Activated CD8-positive, alpha-beta memory T cell treated with anti-CD3 and anti-CD28 coated beads, Interleukin-2, amount 10 ng/mL, durations not matched to agents 7 days and 5 days (primary cell): ENCODE data around the gene ZNF775. TPM values are rescaled to one million over a fixed set of nuclear protein-coding genes. Genes with fewer than 3 reads are reported as not detected.

ENCODE experiments used
- ATAC-seq: fragments of 150-1000 bp; cut with Tn5 transposase; one replicate; pipeline ENCODE4 v1.10.0; 2021; ENCODE audit warnings: moderate library complexity
- CTCF ChIA-PET: fragments of 350-600 bp; sonication (Branson Sonifier 250); formaldehyde crosslinking; loops from one replicate; lab custom pipeline; 2021; ENCODE audit warnings: antibody characterized with exemption; lab: Charles Lee
- DNase-seq: peaks from one replicate; pipeline ENCODE4 v3.0.0-alpha.2; 2020
- H3K27ac Mint-ChIP-seq: one replicate; pipeline ENCODE4 v1.8.0; 2021; ENCODE audit warnings: mild to moderate bottlenecking, mixed read lengths
- H3K27me3 Mint-ChIP-seq: one replicate; pipeline ENCODE4 v1.8.0; 2021; ENCODE audit warnings: mixed read lengths
- H3K36me3 Mint-ChIP-seq: one replicate; pipeline ENCODE4 v1.8.0; 2021; ENCODE audit warnings: mild to moderate bottlenecking, mixed read lengths
- H3K4me1 Mint-ChIP-seq: one replicate; pipeline ENCODE4 v1.8.0; 2021; ENCODE audit warnings: mixed read lengths
- H3K4me3 Mint-ChIP-seq: one replicate; pipeline ENCODE4 v1.8.0; 2021; ENCODE audit warnings: mild to moderate bottlenecking, moderate library complexity, mixed read lengths
- H3K9me3 Mint-ChIP-seq: one replicate; pipeline ENCODE4 v1.8.0; 2022; ENCODE audit warnings: low read depth, mixed read lengths
- total RNA-seq, 2 experiments: library from RNA; stranded (reverse); gene quantifications; one replicate each; pipeline ENCODE4 v1.2.3, GENCODE V29; 2021

The ZNF775 gene
- total RNA-seq, 2 experiments from 2014 or later: 7.5 to 8.4 TPM

DNA sequence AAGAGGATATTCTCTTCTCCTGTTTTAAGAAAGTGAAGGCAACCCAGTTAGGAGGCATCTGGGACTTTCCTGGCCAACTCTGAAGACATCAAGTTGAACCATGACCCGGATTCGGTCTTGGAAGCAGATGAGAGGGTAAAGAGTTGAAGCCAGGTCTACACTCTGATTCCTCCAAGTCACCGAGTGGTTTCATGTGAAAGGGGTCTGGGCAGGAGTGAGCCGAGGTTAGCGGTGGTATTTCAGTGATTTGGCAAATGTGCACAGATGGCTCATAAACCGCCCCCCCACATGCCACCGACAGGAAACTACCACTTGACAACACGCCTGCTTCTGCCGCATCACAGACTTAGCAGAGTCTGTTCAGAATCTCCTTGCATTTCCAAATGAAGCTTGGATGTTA, 21.9 kb upstream of the ZNF775 start:
- peaks cover 6% of the 10 kb centered on the region for H3K36me3 Mint-ChIP-seq
- H3K27me3 Mint-ChIP-seq: peaks cover 4% of the 10 kb centered on the region
- peak overlapping the region; percentile 81 for H3K27ac Mint-ChIP-seq
- H3K4me1 Mint-ChIP-seq: peaks cover 43% of the 10 kb centered on the region
- ATAC-seq: peak; percentile 74
- peak; percentile 82 for DNase-seq
- peaks cover 2% of the 10 kb centered on the region for H3K9me3 Mint-ChIP-seq
- CTCF ChIA-PET: interaction anchor here (0.7 to 7.3 kb wide), 9 partner anchors 11 to 398 kb away, joined by 3 to 56 read pairs (median 5); partner anchors contain the start of gene REPIN1
- peak overlapping the region; percentile 46 for H3K4me3 Mint-ChIP-seq

- DNase-seq (no peak), ATAC-seq (peak; percentile 12)
- CTCF ChIA-PET: interaction anchor here (0.7 to 7.3 kb wide), 8 partner anchors 10 to 398 kb away, joined by 3 to 56 read pairs (median 4); partner anchors contain the start of gene REPIN1
- Mint-ChIP-seq H3K4me3 (peak overlapping the region; percentile 46), H3K4me1 (peaks cover 43% of the 10 kb centered on the region), H3K36me3 (peaks cover 6% of the 10 kb centered on the region), H3K27me3 (peaks cover 2% of the 10 kb centered on the region), H3K27ac (peak overlapping the region; percentile 81), H3K9me3 (peaks cover 2% of the 10 kb centered on the region)
These were observed 21.2 kb upstream of the ZNF775 start for GRCh38 chr7:150357771-150358427.

GRCh38 chr7:150358433-150358832, 20.7 kb upstream of the ZNF775 start:
- peak; percentile 9 for ATAC-seq
- Mint-ChIP-seq H3K36me3 (peaks cover 6% of the 10 kb centered on the region), H3K27ac (peak overlapping the region; percentile 56), H3K27me3 (peaks cover 2% of the 10 kb centered on the region), H3K4me3 (no peak overlapping the region), H3K9me3 (peaks cover 2% of the 10 kb centered on the region), H3K4me1 (peaks cover 43% of the 10 kb centered on the region)
- CTCF ChIA-PET: interaction anchor here (1.4 to 7.3 kb wide), 7 partner anchors 10 to 397 kb away, joined by 3 to 56 read pairs (median 4); partner anchors contain the start of gene REPIN1
- no peak for DNase-seq

DNA sequence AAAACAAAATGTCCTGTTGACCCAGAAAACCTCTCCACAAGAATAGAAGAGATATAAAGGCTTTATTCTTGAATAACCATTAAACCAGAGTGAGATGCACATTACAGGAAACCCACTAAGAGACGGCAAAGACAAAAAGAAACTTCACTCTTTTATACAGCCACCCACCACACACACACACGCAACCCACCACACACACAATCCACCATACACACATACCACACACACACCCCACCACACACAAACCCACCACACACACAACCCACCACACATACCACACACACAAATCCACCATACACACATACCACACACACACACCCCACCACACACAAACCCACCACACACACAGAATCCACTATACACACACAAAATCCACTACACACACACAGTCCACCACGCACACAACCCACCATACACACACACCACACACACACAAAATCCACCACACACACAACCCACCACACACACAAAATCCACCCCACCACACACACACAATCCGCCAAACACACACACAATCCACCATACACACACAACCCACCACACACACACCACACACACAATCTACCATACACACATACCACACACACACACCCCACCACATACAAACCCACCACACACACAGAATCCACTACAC, 20.0 kb upstream of the ZNF775 start:
- H3K4me1 Mint-ChIP-seq: peaks cover 49% of the 10 kb centered on the region
- ATAC-seq (peak; percentile 21), DNase-seq (no peak)
- H3K4me3 Mint-ChIP-seq: peak overlapping the region; percentile 4
- H3K27ac Mint-ChIP-seq: peak overlapping the region; percentile 56
- CTCF ChIA-PET: interaction anchor here (1.4 to 7.3 kb wide), 5 partner anchors 9 to 46 kb away, joined by 3 to 56 read pairs (median 4); partner anchors contain the start of gene REPIN1
- H3K27me3 Mint-ChIP-seq: peaks cover 2% of the 10 kb centered on the region
- peaks cover 6% of the 10 kb centered on the region for H3K36me3 Mint-ChIP-seq
- H3K9me3 Mint-ChIP-seq: peaks cover 2% of the 10 kb centered on the region

GRCh38 chr7:150359622-150360362, 19.3 kb upstream of the ZNF775 start:
- H3K4me1 Mint-ChIP-seq: peaks cover 52% of the 10 kb centered on the region
- peaks cover 2% of the 10 kb centered on the region for H3K9me3 Mint-ChIP-seq
- DNase-seq (no peak), ATAC-seq (no peak)
- peaks cover 6% of the 10 kb centered on the region for H3K36me3 Mint-ChIP-seq
- H3K27ac Mint-ChIP-seq: peak overlapping the region; percentile 79
- H3K4me3 Mint-ChIP-seq: peak overlapping the region; percentile 50
- CTCF ChIA-PET: no interaction called here
- peaks cover 2% of the 10 kb centered on the region for H3K27me3 Mint-ChIP-seq

GRCh38 chr7:150360363-150361058, 18.6 kb upstream of the ZNF775 start:
- ATAC-seq: no peak
- Mint-ChIP-seq H3K4me1 (peaks cover 52% of the 10 kb centered on the region), H3K27me3 (peaks cover 2% of the 10 kb centered on the region), H3K36me3 (peaks cover 6% of the 10 kb centered on the region), H3K4me3 (peak overlapping the region; percentile 50), H3K9me3 (peaks cover 2% of the 10 kb centered on the region), H3K27ac (peak overlapping the region; percentile 79)
- CTCF ChIA-PET: no interaction called here
- DNase-seq: no peak

DNA sequence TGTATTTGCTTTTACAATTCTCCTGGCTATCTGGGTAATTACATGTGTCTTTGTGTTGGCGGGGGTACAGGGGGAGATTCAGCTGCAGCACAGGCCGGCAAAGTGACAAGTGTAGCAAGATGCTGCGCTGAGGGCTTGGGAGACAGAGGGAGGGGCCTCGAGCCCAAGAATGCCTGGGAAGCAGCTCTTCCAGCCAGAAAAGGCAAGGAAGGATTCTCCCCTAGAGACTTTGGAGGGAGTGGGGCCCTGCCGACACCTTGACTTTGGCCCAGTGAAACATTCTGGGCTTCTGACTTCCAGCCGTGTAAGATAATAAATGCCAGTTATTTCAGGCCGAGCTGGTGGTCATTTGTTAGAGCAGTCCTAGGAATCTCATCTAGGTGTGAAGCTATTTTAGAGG, 17.7 kb upstream of the ZNF775 start:
- CTCF ChIA-PET: interaction anchor here (1.1 to 1.2 kb wide), 2 partner anchors 58 to 72 kb away, joined by 3 read pairs; no protein-coding TSS in a partner anchor

DNA sequence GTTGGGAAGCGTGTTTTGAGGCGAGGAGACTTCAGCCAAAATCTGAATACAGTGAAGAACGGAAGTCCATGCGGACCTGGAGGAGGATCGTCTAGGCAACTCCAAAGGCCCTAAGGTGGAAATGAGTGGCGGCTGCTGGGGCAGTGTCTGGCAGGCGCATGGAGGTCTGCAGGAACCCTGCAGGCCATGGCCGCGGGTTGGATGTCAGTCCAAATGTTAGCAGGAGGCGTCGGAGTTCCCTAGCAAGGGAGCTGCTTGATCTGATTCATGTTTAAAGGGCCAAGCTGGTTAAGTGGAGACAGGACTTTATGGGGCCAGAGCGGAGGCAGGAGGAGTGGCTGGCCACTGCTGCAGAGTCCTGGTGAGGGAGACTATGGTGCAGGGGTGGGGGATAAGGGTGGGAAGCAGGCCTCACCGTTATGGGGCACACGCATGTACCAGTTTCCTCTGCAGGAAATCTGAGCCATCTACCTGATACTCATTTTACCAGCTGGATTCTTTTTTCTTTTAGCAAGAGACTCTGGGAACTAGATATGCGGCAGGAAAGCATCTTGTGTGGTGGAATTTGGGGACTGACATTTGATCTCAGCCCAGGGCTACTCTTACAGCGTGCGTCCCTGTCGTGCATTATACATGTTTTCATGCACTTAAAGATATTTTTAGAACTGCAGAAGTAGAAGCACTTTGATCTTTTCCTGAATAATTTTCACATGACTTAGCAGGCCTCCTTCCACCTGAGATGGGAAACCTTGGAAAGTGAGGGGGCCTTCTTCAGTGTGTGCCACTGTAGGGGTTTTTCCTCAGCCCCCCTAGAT, 17.1 kb upstream of the ZNF775 start:
- CTCF ChIA-PET: interaction anchor here (0.6 to 1.2 kb wide), 3 partner anchors 57 to 898 kb away, joined by 3 to 4 read pairs (median 3); no protein-coding TSS in a partner anchor
- peaks cover 42% of the 10 kb centered on the region for H3K4me1 Mint-ChIP-seq
- H3K36me3 Mint-ChIP-seq: peaks cover 6% of the 10 kb centered on the region
- ATAC-seq: no peak
- peaks cover 2% of the 10 kb centered on the region for H3K9me3 Mint-ChIP-seq
- no peak for DNase-seq
- peaks cover 2% of the 10 kb centered on the region for H3K27me3 Mint-ChIP-seq
- no peak overlapping the region for H3K4me3 Mint-ChIP-seq
- H3K27ac Mint-ChIP-seq: no peak overlapping the region

More for the DNA sequence above, 17.7 kb upstream of the ZNF775 start:
- Mint-ChIP-seq H3K4me3 (no peak overlapping the region), H3K27me3 (peaks cover 2% of the 10 kb centered on the region), H3K9me3 (peaks cover 2% of the 10 kb centered on the region), H3K36me3 (peaks cover 6% of the 10 kb centered on the region), H3K27ac (no peak overlapping the region), H3K4me1 (peaks cover 46% of the 10 kb centered on the region)
- ATAC-seq (no peak), DNase-seq (no peak)

- no peak overlapping the region for H3K27ac Mint-ChIP-seq
- ATAC-seq (no peak), DNase-seq (no peak)
- peaks cover 2% of the 10 kb centered on the region for H3K27me3 Mint-ChIP-seq
- peaks cover 2% of the 10 kb centered on the region for H3K9me3 Mint-ChIP-seq
- no peak overlapping the region for H3K4me3 Mint-ChIP-seq
- CTCF ChIA-PET: no interaction called here
- H3K4me1 Mint-ChIP-seq: peaks cover 37% of the 10 kb centered on the region
- peaks cover 6% of the 10 kb centered on the region for H3K36me3 Mint-ChIP-seq
These were observed 15.8 kb upstream of the ZNF775 start for GRCh38 chr7:150363370-150363769.

- CTCF ChIA-PET: no interaction called here
- Mint-ChIP-seq H3K4me1 (peaks cover 32% of the 10 kb centered on the region), H3K9me3 (peaks cover 2% of the 10 kb centered on the region), H3K27ac (no peak overlapping the region), H3K27me3 (peaks cover 2% of the 10 kb centered on the region), H3K4me3 (no peak overlapping the region), H3K36me3 (peaks cover 6% of the 10 kb centered on the region)
- DNase-seq: no peak
- no peak for ATAC-seq
These were observed 15.3 kb upstream of the ZNF775 start for GRCh38 chr7:150363872-150364271.

- Mint-ChIP-seq H3K27ac (no peak overlapping the region), H3K36me3 (no peaks in the 10 kb centered on the region), H3K27me3 (no peaks in the 10 kb centered on the region), H3K4me3 (no peak overlapping the region), H3K9me3 (no peaks in the 10 kb centered on the region), H3K4me1 (peaks cover 31% of the 10 kb centered on the region)
- no peak for DNase-seq
- ATAC-seq: no peak
- CTCF ChIA-PET: interaction anchor here (1.3 to 7.9 kb wide), 2 partner anchors 10 to 41 kb away, joined by 3 to 56 read pairs; a partner anchor contains a TSS
These were observed 13.9 kb upstream of the ZNF775 start for GRCh38 chr7:150365194-150365593.
